Duodenal mucosa (tissue), 2 donors: ENCODE measurements around the gene LRRC25.

Source experiments
- H3K27ac ChIP-seq: one replicate; pipeline ENCODE4 v1.7.0; 2013; ENCODE audit warnings: low read depth, low read length
- H3K27me3 ChIP-seq, 2 donors: one replicate each; pipeline ENCODE4 v1.7.0; 2013; ENCODE audit warnings: low read length in 2 of 2, control low read depth in 1 of 2; ENCODE audit not compliant: insufficient read depth in 2 of 2, control insufficient read depth in 1 of 2
- H3K36me3 ChIP-seq, 2 donors: one replicate each; pipeline ENCODE4 v1.7.0; 2013; ENCODE audit warnings: low read length in 2 of 2, control low read depth in 1 of 2; ENCODE audit not compliant: insufficient read depth in 2 of 2, control insufficient read depth in 1 of 2
- H3K4me1 ChIP-seq, 2 donors: one replicate each; pipeline ENCODE4 v1.7.0; 2013; ENCODE audit warnings: low read length in 2 of 2, control low read depth in 1 of 2; ENCODE audit not compliant: insufficient read depth in 2 of 2, control insufficient read depth in 1 of 2
- H3K4me3 ChIP-seq, 2 donors: one replicate each; pipeline ENCODE4 v1.7.0; 2013; ENCODE audit warnings: low read length in 2 of 2, low read depth in 1 of 2
- H3K9ac ChIP-seq, 2 donors: one replicate each; pipeline ENCODE4 v1.7.0; 2013; ENCODE audit warnings: low read length in 2 of 2, low read depth in 1 of 2
- H3K9me3 ChIP-seq, 2 donors: one replicate each; pipeline ENCODE4 v1.7.0; 2013; ENCODE audit warnings: low read length in 2 of 2, control low read depth in 1 of 2; ENCODE audit not compliant: control insufficient read depth in 1 of 2

LRRC25 gene

DNA sequence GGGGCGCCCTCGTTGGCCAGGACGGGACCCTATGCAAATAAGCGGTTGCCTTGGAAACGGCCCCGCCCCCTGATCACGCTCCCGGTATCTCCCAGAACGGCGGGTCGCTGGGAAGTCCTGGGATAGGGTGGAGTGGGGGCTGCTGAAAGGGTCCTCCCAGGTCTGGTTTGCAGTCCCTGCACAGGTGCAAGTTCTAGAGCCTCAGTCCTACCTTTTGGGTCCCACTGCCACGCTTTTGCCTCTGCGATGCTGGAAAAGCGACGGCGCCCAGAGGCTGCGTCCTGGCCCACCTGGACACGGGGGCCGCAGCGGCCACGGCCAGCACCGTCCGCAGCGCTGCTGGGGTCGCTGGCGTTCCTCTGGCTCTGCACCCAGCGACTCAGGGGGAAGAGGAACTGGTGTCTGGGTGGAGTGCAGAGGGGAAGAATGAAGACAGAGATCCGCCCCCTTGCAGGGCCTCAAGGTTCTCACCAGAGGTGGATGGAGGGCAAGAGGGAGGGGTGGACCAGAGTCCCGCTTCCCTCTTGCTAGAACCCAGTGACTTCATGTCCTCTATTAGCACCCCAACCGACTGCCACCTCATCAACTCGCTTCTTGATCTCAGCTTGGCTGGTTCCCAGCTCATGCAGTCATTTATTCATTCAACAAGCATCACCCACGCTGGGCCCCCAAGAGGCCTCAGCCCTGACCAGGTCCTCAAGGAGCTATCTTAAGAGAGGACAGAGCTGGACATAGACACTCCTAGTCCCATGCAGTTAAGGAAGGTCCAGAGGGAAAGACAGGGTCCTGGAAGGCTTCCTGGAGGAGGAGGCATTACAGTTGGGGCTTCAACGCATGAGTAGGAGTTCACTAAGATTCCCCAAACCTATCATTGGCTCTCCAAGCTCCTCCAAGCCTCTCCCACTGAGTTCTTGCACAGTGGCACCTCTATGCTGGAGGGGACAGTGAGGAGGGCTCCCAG, at the start of gene LRRC25:
Gene LRRC25, minus strand, starts transcription at position 381 of the 961 bp plus-strand sequence. CDS start 659 bp downstream, outside the sequence.
- Histone ChIP-seq H3K36me3 (no peaks in the 10 kb centered on the region), H3K9me3 (no peaks in the 10 kb centered on the region), H3K9ac (peak within 1 kb of the TSS; percentile 10 to 43), H3K4me1 (peaks cover 18 to 19% of the 10 kb centered on the region in 2 donors), H3K4me3 (peak within 1 kb of the TSS; percentile 37 to 48), H3K27me3 (peaks cover 6 to 12% of the 10 kb centered on the region in 2 donors), H3K27ac (no peak within 1 kb of the TSS)

- no peak overlapping the region for H3K27ac ChIP-seq
- no peak overlapping the region for H3K4me3 ChIP-seq
- no peak overlapping the region for H3K9ac ChIP-seq
- H3K27me3 ChIP-seq = no peaks in the 10 kb centered on the region
- peaks cover 0 to 7% of the 10 kb centered on the region in 2 donors for H3K4me1 ChIP-seq
- H3K9me3 ChIP-seq = no peaks in the 10 kb centered on the region
- peaks cover 29 to 69% of the 10 kb centered on the region in 2 donors for H3K36me3 ChIP-seq
These were observed 49.5 kb upstream of the LRRC25 start for GRCh38 chr19:18446811-18447359.

GRCh38 chr19:18446145-18446810, 48.9 kb upstream of the LRRC25 start:
- peaks cover 29 to 69% of the 10 kb centered on the region in 2 donors for H3K36me3 ChIP-seq

DNA sequence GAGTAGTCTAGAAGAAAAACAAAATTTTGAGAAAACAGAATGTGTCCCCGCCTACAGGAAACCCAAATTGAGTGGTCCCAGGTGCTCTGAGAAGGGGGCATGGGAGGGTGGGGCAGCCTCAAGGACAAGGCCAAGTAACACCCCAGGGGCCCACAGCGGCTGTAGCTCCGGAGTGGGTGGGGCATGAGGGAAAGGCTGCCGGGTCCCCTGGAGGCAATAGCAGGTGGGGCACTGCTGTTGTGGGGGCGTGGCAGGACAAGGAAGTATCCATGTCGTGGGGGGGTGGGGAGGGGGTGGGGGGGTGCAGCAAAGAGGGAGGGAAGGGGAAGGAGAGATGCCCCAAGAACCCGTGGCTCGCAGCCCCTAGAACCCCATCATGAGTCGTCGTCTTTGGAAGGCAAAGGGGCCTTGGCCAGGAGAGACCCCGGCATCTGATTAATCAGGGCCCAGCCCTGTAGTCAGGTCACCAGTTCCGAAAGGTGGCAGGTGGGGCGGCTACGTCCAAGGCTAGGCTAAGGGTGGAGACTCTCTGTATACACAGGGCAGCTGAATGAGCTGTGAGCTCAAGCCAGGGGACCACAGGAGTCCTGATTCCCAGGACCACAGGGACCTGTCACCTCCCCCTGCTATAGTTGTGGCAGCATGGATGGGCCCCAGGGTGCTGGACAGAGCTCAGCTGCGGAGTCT, 48.0 kb upstream of the LRRC25 start:
- no peak overlapping the region for H3K27ac ChIP-seq
- H3K4me1 ChIP-seq = peaks cover 0 to 3% of the 10 kb centered on the region in 2 donors
- H3K4me3 ChIP-seq = no peak overlapping the region
- H3K9ac ChIP-seq = no peak overlapping the region
- H3K27me3 ChIP-seq = no peaks in the 10 kb centered on the region
- no peaks in the 10 kb centered on the region for H3K9me3 ChIP-seq
- H3K36me3 ChIP-seq = peaks cover 29 to 65% of the 10 kb centered on the region in 2 donors

More at GRCh38 chr19:18446145-18446810, 48.9 kb upstream of the LRRC25 start:
- Histone ChIP-seq H3K9me3 (no peaks in the 10 kb centered on the region), H3K4me3 (no peak overlapping the region), H3K27ac (no peak overlapping the region), H3K4me1 (peaks cover 0 to 6% of the 10 kb centered on the region in 2 donors), H3K9ac (no peak overlapping the region), H3K27me3 (no peaks in the 10 kb centered on the region)

DNA sequence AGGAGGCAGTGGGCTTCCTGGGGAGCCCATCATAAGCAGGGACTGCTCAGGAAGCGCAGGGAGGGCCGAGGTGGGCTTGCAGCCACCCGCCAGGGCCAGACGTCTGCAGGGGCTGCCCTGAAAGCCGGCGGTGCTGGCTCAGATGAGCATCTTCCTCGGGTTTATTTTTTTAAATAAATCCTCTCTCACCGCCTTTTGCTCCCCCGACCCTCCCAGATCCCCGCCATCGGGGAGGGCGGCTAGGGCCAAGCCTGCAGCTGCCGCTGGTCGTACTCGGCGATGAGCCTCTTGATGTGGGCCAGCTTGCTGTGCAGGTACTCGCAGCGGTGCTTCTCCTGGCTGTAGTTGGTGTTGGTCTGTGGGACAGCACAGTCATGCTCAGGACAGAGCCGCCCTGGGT, 47.1 kb upstream of the LRRC25 start:
- H3K36me3 ChIP-seq = peaks cover 28 to 56% of the 10 kb centered on the region in 2 donors
- no peak overlapping the region for H3K9ac ChIP-seq
- no peaks in the 10 kb centered on the region for H3K9me3 ChIP-seq
- H3K27me3 ChIP-seq = no peaks in the 10 kb centered on the region
- no peak overlapping the region for H3K27ac ChIP-seq
- H3K4me1 ChIP-seq = peaks cover 0 to 3% of the 10 kb centered on the region in 2 donors
- H3K4me3 ChIP-seq = no peak overlapping the region

DNA sequence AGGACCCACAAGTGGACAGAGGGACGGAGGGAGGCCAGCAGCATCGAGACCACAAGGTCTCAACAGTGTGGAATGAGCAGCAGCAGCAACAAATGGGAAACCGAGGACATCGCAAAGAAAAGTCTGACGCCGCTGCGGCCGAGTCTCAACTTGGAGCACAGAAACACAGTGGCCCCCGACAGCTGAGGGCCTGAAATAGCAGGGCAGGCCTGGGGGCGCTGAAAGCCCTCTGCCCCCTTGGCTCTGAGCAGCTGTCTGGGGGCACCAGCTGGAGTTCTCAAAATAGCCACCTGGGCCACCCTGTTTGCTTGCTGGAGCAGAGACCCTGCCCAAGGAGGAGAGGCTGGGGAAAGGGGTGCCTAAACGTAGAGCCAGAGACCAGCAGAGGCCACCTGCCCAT, 46.4 kb upstream of the LRRC25 start:
- no peaks in the 10 kb centered on the region for H3K9me3 ChIP-seq
- no peaks in the 10 kb centered on the region for H3K27me3 ChIP-seq
- no peak overlapping the region for H3K27ac ChIP-seq
- H3K4me1 ChIP-seq = peaks cover 0 to 3% of the 10 kb centered on the region in 2 donors
- H3K4me3 ChIP-seq = no peak overlapping the region
- no peak overlapping the region for H3K9ac ChIP-seq
- H3K36me3 ChIP-seq = peaks cover 21 to 49% of the 10 kb centered on the region in 2 donors

- Histone ChIP-seq H3K4me3 (no peak overlapping the region), H3K27me3 (no peaks in the 10 kb centered on the region), H3K36me3 (peaks cover 18 to 45% of the 10 kb centered on the region in 2 donors), H3K27ac (no peak overlapping the region), H3K9me3 (no peaks in the 10 kb centered on the region), H3K9ac (no peak overlapping the region), H3K4me1 (peaks cover 0 to 4% of the 10 kb centered on the region in 2 donors)
These were observed 46.0 kb upstream of the LRRC25 start for GRCh38 chr19:18443406-18443805.

GRCh38 chr19:18442941-18443340, 45.5 kb upstream of the LRRC25 start:
- Histone ChIP-seq H3K9ac (no peak overlapping the region), H3K27me3 (no peaks in the 10 kb centered on the region), H3K9me3 (no peaks in the 10 kb centered on the region), H3K4me1 (peaks cover 0 to 7% of the 10 kb centered on the region in 2 donors), H3K36me3 (peaks cover 14 to 40% of the 10 kb centered on the region in 2 donors), H3K4me3 (no peak overlapping the region), H3K27ac (no peak overlapping the region)

DNA sequence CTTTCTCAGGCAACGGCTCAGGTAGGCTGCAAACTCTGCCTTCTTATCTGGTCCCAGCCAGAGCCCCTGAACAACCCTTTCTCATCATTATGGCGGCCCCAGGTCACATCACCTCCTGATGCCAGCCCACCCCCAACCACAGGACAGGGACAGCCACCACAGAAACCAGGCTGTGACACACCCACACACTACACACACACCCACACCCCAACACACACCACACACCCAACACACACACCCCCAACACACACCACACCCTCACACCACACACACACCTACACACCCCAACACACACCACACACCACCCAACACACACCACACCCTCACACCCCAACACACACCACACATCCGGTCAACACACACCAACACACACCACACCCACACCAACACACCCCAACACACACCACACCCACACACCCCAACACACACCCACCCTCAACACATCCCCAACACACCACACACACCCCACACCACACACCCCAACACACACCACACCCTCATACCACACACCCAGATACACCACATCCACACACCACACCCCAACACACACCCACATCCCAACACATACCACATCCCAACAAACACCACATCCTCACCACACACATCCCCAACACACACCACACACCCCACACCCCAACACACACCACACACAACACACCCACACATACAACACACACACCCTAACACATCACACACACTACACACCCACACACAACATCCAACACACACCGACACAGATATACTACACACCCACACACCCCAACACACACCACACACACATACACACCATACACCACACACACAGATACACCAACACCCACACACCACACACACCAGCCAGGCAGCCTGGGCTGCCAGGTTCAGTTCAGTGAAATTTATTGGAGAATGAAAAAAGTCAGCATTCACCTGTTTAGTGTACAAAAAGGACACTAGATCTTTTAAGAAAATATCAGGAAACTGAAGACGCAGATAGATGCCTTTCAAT, 44.7 kb upstream of the LRRC25 start:
- no peak overlapping the region for H3K4me3 ChIP-seq
- H3K4me1 ChIP-seq = peaks cover 0 to 11% of the 10 kb centered on the region in 2 donors
- no peaks in the 10 kb centered on the region for H3K27me3 ChIP-seq
- no peak overlapping the region for H3K9ac ChIP-seq
- no peak overlapping the region for H3K27ac ChIP-seq
- no peaks in the 10 kb centered on the region for H3K9me3 ChIP-seq
- peaks cover 14 to 33% of the 10 kb centered on the region in 2 donors for H3K36me3 ChIP-seq
